ENCODE data around the gene NCOA3.
A peak's percentile ranks its signal among the peaks of the same experiment; 100 is the strongest.
"Not testable (repeated sequence)": the region's sequence is repeated elsewhere in the genome, so short reads cannot be mapped to it uniquely, and the experiment has no call there.

NCOA3 gene

GRCh38 chr20:47461120-47461685 is 40.5 kb upstream of the NCOA3 start:
- Histone ChIP-seq H3K79me1 (ENCODE audit: low read length) (no peaks in the 10 kb centered on the region), H2BK5ac (ENCODE audit: low read length) (no peak overlapping the region), H2AK5ac (ENCODE audit: low read length) (no peak overlapping the region), H3K27ac (ENCODE audit: low read depth, low read length) (no peak overlapping the region), H3K4ac (ENCODE audit: low read depth, low read length) (no peak overlapping the region), H3K4me2 (ENCODE audit: low read length) (no peak overlapping the region), H3K4me3 (ENCODE audit: low read length) (no peak overlapping the region), H3K18ac (ENCODE audit: low read length) (no peak overlapping the region), H3K4me1 (ENCODE audit: control insufficient read depth, low read depth, low read length) (no peaks in the 10 kb centered on the region), H2BK15ac (replicated peaks; ENCODE audit: low read depth) (no peak overlapping the region), H3K23ac (ENCODE audit: low read length) (no peak overlapping the region), H3K56ac (ENCODE audit: low read length) (no peak overlapping the region), H4K8ac (ENCODE audit: low read depth, low read length) (no peak overlapping the region), H3K9ac (ENCODE audit: low read length) (no peak overlapping the region), H4K5ac (ENCODE audit: low read length) (no peak overlapping the region), H2BK120ac (ENCODE audit: low read depth, low read length) (no peak overlapping the region), H3K27me3 (ENCODE audit: insufficient read depth, low read length, poor library complexity) (no peaks in the 10 kb centered on the region), H3K79me2 (ENCODE audit: control insufficient read depth, insufficient read depth, low read length) (no peaks in the 10 kb centered on the region), H3K36me3 (ENCODE audit: control insufficient read depth, insufficient read depth, low read length) (no peaks in the 10 kb centered on the region)
- no peak for DNase-seq
- no CpG with 5 or more reads among the region's 5 CpGs for WGBS (ENCODE audit: extremely low coverage, insufficient coverage, low lambda C conversion rate)

GRCh38 chr20:47461906-47462305 is 39.8 kb upstream of the NCOA3 start:
- H2BK120ac ChIP-seq (ENCODE audit: low read depth, low read length); DNase-seq; H3K18ac ChIP-seq (ENCODE audit: low read length); H3K4ac ChIP-seq (ENCODE audit: low read depth, low read length); H4K8ac ChIP-seq (ENCODE audit: low read depth, low read length); H4K5ac ChIP-seq (ENCODE audit: low read length); H2BK15ac ChIP-seq (replicated peaks; ENCODE audit: low read depth); H3K27ac ChIP-seq (ENCODE audit: low read depth, low read length); H3K56ac ChIP-seq (ENCODE audit: low read length); H3K4me1 ChIP-seq (ENCODE audit: control insufficient read depth, low read depth, low read length); H3K27me3 ChIP-seq (ENCODE audit: insufficient read depth, low read length, poor library complexity); H3K79me2 ChIP-seq (ENCODE audit: control insufficient read depth, insufficient read depth, low read length); H3K9ac ChIP-seq (ENCODE audit: low read length); H3K4me3 ChIP-seq (ENCODE audit: low read length); H3K4me2 ChIP-seq (ENCODE audit: low read length); H2AK5ac ChIP-seq (ENCODE audit: low read length); H3K36me3 ChIP-seq (ENCODE audit: control insufficient read depth, insufficient read depth, low read length); H3K79me1 ChIP-seq (ENCODE audit: low read length); H2BK5ac ChIP-seq (ENCODE audit: low read length); H3K23ac ChIP-seq (ENCODE audit: low read length): not testable (repeated sequence)
- WGBS (ENCODE audit: extremely low coverage, insufficient coverage, low lambda C conversion rate), result no CpG with 5 or more reads among the region's 5 CpGs

DNA sequence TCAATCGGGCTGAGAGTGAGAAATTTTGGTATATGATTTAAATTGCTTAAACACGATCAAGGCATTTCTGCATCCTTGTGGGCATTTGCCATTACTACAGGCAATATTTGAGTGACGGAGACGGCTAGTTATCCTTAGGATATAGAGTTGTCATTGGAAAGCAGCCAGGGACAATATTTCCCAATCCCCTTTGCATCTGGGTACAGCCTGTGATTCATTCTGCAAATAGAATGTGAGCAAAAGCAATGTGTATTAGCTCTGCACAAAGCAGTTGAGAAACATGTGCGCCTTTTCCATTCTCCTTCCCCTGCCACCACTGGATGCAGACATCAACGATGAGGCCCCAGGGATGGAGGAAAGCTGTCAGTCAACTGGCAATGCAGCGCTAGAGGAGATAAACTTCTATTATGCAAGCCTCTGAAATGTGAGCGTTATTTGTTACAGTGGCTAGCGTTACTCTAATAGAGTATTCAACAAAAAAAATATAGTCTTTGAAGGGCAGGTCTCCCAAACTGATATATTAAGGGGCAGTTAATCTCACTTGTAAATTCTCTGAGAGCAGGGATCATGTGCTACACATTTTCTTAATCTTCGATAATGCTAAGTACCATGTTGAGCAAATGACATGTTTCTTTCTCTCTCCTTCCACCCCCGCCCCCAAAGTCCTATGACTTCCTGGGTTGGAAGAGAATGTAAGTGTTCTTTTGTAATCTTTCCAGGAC is 37.1 kb upstream of the NCOA3 start:
- Histone ChIP-seq H3K56ac (ENCODE audit: low read length) (no peak overlapping the region), H3K27me3 (ENCODE audit: insufficient read depth, low read length, poor library complexity) (no peaks in the 10 kb centered on the region), H3K27ac (ENCODE audit: low read depth, low read length) (no peak overlapping the region), H4K5ac (ENCODE audit: low read length) (no peak overlapping the region), H2BK15ac (replicated peaks; ENCODE audit: low read depth) (no peak overlapping the region), H3K18ac (ENCODE audit: low read length) (no peak overlapping the region), H3K36me3 (ENCODE audit: control insufficient read depth, insufficient read depth, low read length) (no peaks in the 10 kb centered on the region), H3K4me2 (ENCODE audit: low read length) (no peak overlapping the region), H3K4ac (ENCODE audit: low read depth, low read length) (no peak overlapping the region), H3K4me3 (ENCODE audit: low read length) (no peak overlapping the region), H3K9ac (ENCODE audit: low read length) (no peak overlapping the region), H3K79me1 (ENCODE audit: low read length) (no peaks in the 10 kb centered on the region), H3K79me2 (ENCODE audit: control insufficient read depth, insufficient read depth, low read length) (no peaks in the 10 kb centered on the region), H4K8ac (ENCODE audit: low read depth, low read length) (no peak overlapping the region), H2BK120ac (ENCODE audit: low read depth, low read length) (no peak overlapping the region), H3K4me1 (ENCODE audit: control insufficient read depth, low read depth, low read length) (no peaks in the 10 kb centered on the region), H3K23ac (ENCODE audit: low read length) (no peak overlapping the region), H2BK5ac (ENCODE audit: low read length) (no peak overlapping the region), H2AK5ac (ENCODE audit: low read length) (no peak overlapping the region)
- DNase-seq, result no peak
- WGBS (ENCODE audit: extremely low coverage, insufficient coverage, low lambda C conversion rate), result no CpG with 5 or more reads among the region's 11 CpGs

- Histone ChIP-seq H3K9ac (ENCODE audit: low read length) (no peak overlapping the region), H3K56ac (ENCODE audit: low read length) (no peak overlapping the region), H2BK120ac (ENCODE audit: low read depth, low read length) (no peak overlapping the region), H3K4me3 (ENCODE audit: low read length) (no peak overlapping the region), H4K8ac (ENCODE audit: low read depth, low read length) (no peak overlapping the region), H3K4me2 (ENCODE audit: low read length) (no peak overlapping the region), H3K4me1 (ENCODE audit: control insufficient read depth, low read depth, low read length) (no peaks in the 10 kb centered on the region), H4K5ac (ENCODE audit: low read length) (no peak overlapping the region), H3K18ac (ENCODE audit: low read length) (no peak overlapping the region), H2BK5ac (ENCODE audit: low read length) (no peak overlapping the region), H3K79me1 (ENCODE audit: low read length) (no peaks in the 10 kb centered on the region), H3K23ac (ENCODE audit: low read length) (no peak overlapping the region), H3K4ac (ENCODE audit: low read depth, low read length) (no peak overlapping the region), H3K79me2 (ENCODE audit: control insufficient read depth, insufficient read depth, low read length) (no peaks in the 10 kb centered on the region), H2AK5ac (ENCODE audit: low read length) (no peak overlapping the region), H3K27me3 (ENCODE audit: insufficient read depth, low read length, poor library complexity) (no peaks in the 10 kb centered on the region), H3K36me3 (ENCODE audit: control insufficient read depth, insufficient read depth, low read length) (no peaks in the 10 kb centered on the region), H2BK15ac (replicated peaks; ENCODE audit: low read depth) (no peak overlapping the region), H3K27ac (ENCODE audit: low read depth, low read length) (no peak overlapping the region)
- peak; percentile 11 for DNase-seq
- WGBS (ENCODE audit: extremely low coverage, insufficient coverage, low lambda C conversion rate), result no CpG with 5 or more reads among the region's 16 CpGs
These were observed 36.2 kb upstream of the NCOA3 start for GRCh38 chr20:47465335-47466090.

GRCh38 chr20:47466213-47466612 is 35.5 kb upstream of the NCOA3 start:
- Histone ChIP-seq H4K8ac (ENCODE audit: low read depth, low read length) (no peak overlapping the region), H3K23ac (ENCODE audit: low read length) (no peak overlapping the region), H3K79me2 (ENCODE audit: control insufficient read depth, insufficient read depth, low read length) (no peaks in the 10 kb centered on the region), H4K5ac (ENCODE audit: low read length) (no peak overlapping the region), H2BK5ac (ENCODE audit: low read length) (no peak overlapping the region), H3K4me3 (ENCODE audit: low read length) (no peak overlapping the region), H3K56ac (ENCODE audit: low read length) (no peak overlapping the region), H3K4me1 (ENCODE audit: control insufficient read depth, low read depth, low read length) (no peaks in the 10 kb centered on the region), H2BK15ac (replicated peaks; ENCODE audit: low read depth) (no peak overlapping the region), H3K36me3 (ENCODE audit: control insufficient read depth, insufficient read depth, low read length) (no peaks in the 10 kb centered on the region), H3K18ac (ENCODE audit: low read length) (no peak overlapping the region), H2AK5ac (ENCODE audit: low read length) (no peak overlapping the region), H3K4me2 (ENCODE audit: low read length) (no peak overlapping the region), H3K79me1 (ENCODE audit: low read length) (no peaks in the 10 kb centered on the region), H3K27ac (ENCODE audit: low read depth, low read length) (no peak overlapping the region), H2BK120ac (ENCODE audit: low read depth, low read length) (no peak overlapping the region), H3K27me3 (ENCODE audit: insufficient read depth, low read length, poor library complexity) (no peaks in the 10 kb centered on the region), H3K9ac (ENCODE audit: low read length) (no peak overlapping the region), H3K4ac (ENCODE audit: low read depth, low read length) (no peak overlapping the region)
- no CpG with 5 or more reads among the region's 2 CpGs for WGBS (ENCODE audit: extremely low coverage, insufficient coverage, low lambda C conversion rate)
- no peak for DNase-seq

All from mesendoderm (in vitro differentiated cells).